ENCODE measurements around the gene DCAF8L2. TPM values are rescaled to one million over a fixed set of nuclear protein-coding genes. Genes with fewer than 3 reads are reported as not detected.
"Not testable (repeated sequence)": the region's sequence is repeated elsewhere in the genome, so short reads cannot be mapped to it uniquely, and the experiment has no call there.

Gene DCAF8L2
- total RNA-seq, 1 experiment from 2014 or later: not detected

DNA sequence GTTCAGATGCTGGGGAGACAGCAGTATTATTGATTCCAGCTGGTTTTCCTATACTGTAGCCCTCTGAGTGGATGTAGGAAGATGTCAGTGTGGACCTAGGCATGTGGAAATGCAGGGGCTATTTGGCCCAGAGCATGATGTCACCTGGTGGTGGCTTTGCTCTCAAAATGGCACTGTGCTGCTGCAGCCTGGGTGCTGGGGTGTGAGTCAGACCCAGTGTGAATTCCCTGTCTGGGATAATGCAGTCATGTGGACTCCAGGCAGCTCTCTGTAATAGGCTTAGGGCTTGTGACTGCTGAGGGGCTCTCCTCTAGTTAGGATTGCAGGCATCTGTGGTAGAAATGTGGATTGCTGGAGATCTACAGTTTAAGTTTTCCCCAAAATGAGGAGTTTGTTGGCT lies 70.7 kb downstream of the DCAF8L2 start:
- no peak for DNase-seq (ENCODE audit: low read depth)
- in situ Hi-C loops (cut with HindIII; ENCODE audit: low pct_unique_long_range_greater_than_20kb, low sequenced_read_pairs): no loop called here

DNA sequence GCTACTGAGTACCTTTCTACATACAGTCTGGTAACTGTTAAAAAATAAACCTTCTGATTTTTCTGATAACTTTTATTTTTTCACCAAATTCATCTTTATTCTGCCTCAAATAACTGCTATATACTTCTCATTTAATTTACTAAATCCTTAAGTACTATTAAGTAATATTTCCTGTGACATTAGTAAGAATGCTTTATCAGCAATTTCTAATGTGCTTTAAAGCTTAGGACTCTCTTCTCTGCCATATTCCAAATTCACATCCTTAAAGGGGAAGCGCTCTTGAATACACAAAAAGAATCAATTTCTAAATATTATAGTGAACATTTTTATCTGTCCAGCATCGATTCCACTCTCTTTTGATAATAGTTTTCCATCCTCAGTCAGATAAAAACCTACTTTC lies 81.1 kb downstream of the DCAF8L2 start:
- DNase-seq (ENCODE audit: low read depth): no peak
- in situ Hi-C loops (cut with HindIII; ENCODE audit: low pct_unique_long_range_greater_than_20kb, low sequenced_read_pairs): no loop called here

DNA sequence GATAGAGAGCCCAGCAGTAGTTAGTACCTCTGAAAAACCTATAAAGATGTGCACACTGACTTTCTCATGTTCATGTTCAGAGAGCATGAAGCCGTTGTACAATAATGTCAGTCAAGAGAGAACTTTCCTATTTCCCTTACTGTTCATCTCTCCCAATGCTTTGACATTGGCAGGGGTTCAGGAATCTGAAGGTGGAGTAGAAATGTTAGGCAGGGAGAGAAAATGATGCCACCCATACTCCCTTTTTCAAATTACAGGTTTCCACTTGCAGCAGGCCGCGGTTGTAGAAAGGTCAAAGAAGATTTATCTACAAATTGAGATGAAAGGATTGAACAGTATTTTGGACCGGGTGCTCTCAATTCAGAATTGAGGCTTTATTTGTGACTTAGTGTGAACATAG lies 84.3 kb downstream of the DCAF8L2 start:
- in situ Hi-C loops (cut with HindIII; ENCODE audit: low pct_unique_long_range_greater_than_20kb, low sequenced_read_pairs): no loop called here
- DNase-seq (ENCODE audit: low read depth): no peak

DNA sequence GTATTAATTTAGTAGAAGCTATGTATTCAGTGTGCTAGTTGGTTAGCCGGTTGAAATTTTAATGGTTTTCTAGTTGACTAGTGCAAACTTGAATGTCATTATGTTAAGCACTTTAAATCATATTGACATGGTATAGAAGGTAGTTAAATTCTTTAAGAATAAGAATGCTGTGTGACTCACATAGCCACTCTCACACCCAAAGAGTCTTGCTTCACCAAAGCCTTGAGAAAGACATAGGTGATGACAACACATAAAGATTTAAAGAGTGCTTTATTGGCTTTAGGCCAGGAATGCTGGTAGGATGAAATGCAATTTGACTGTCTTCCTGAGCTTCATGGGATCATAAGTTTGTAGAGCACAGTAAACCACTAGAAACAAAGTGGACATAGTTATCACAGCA lies 85.3 kb downstream of the DCAF8L2 start:
- no peak for DNase-seq (ENCODE audit: low read depth)
- in situ Hi-C loops (cut with HindIII; ENCODE audit: low pct_unique_long_range_greater_than_20kb, low sequenced_read_pairs): no loop called here

DNA sequence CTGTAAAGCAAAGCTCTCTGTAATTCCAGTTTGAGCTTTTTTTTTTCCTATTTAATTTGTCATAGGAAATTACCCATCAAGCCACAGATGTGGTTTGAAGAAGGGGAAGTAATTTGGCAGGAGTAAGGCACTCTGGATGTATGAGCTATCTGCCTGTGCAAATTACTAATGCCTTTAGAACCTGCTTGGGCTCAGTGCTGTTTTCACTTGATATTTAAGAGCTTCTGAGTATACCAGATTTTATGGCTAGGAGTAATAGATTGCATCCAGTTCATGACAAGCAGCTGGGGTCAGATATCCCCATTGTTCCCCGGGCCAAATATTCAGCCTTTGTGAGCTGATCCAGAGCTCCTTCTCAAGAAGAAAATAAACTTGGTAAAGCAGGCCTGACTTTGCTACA lies 89.1 kb downstream of the DCAF8L2 start:
- DNase-seq (ENCODE audit: low read depth): no peak
- in situ Hi-C loops (cut with HindIII; ENCODE audit: low pct_unique_long_range_greater_than_20kb, low sequenced_read_pairs): no loop called here

DNA sequence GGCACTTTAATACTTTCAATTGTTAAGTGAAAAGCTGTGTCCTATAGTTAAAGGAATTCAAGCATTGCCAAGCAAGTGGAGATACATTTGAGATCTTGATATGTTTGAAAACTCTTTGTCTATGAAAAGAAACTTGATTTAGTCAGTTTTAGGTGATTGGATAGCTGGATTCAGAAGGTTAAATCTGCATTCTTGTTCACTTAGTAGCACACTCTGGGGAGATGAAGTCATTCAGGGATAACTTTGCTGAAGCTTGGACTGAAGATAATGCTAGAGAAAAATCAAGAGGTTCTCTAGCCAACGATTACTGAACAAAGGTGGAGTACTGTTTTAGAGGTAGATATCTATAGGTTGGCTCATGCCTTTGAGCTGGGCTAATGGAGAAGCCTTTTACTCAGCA lies 90.6 kb downstream of the DCAF8L2 start:
- no peak for DNase-seq (ENCODE audit: low read depth)
- in situ Hi-C loops (cut with HindIII; ENCODE audit: low pct_unique_long_range_greater_than_20kb, low sequenced_read_pairs): no loop called here

DNA sequence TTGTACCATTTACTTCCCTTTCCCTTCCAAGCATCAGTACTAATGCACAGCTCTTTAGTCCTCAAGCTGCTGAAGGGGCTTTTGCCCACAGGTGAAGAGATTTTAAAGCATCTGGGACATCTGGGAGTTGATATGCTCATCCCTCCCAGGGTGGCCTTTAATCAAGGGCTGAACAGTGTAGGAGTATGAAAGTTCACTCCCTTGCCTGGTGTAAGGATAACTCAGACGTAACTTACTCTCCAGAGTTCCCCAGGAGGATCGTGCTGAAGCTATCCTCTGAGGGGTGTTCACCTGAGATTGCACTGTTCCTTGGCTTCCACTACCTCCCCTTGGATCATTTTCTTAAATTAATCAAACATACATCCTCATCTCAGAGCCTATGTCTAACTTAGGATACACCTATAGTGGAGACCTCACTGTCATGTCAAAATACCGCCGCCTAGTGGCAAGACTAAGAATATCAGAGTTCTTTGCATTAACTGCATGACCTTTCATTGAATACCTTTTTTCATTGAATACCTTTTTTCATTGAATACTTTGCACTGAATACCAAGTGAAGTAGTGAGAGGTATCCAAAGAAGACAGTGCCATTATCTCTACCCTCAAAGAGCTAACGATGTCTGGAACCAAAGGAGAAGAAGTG lies 93.5 kb downstream of the DCAF8L2 start:
- in situ Hi-C loops (cut with HindIII; ENCODE audit: low pct_unique_long_range_greater_than_20kb, low sequenced_read_pairs): not testable (repeated sequence)
- peak; percentile 15 for DNase-seq (ENCODE audit: low read depth)

DNA sequence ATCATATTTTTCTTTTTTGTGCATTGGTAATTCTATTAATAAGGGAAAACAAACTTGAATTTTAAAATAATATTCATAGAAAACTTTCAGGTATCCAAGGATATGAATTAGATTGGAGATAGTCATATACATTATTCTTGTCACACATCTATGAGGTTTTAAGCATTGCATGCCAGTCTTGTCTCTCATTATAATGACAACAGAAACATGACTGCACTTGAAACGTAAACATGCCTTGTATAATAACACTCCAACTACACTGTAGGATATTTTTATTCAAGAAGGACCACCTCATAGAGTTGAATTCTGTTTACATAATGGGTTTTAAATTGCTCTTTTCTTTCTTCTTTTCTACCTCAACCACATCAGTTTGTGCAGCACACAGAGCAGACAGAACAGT lies 104.5 kb downstream of the DCAF8L2 start:
- in situ Hi-C loops (cut with HindIII; ENCODE audit: low pct_unique_long_range_greater_than_20kb, low sequenced_read_pairs): no loop called here
- DNase-seq (ENCODE audit: low read depth): no peak

DNA sequence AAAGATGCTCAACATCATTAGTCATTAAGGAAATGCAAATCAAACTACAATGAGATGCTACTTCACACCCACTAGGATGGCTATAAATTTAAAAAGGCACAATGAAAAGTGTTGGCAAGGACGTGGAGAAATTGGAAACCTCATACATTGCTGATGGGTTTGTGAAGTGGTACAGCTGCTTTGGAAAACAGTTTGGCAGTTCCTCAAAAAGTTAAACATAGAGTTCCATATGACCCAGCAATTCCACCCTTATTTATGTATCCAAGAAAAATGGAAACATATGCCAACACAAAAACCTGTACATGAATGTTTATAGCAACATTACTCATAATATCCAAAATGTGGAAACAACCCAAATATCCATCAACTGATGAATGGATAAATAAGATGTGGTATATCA lies 116.4 kb downstream of the DCAF8L2 start:
- in situ Hi-C loops (cut with HindIII; ENCODE audit: low pct_unique_long_range_greater_than_20kb, low sequenced_read_pairs): no loop called here

DNA sequence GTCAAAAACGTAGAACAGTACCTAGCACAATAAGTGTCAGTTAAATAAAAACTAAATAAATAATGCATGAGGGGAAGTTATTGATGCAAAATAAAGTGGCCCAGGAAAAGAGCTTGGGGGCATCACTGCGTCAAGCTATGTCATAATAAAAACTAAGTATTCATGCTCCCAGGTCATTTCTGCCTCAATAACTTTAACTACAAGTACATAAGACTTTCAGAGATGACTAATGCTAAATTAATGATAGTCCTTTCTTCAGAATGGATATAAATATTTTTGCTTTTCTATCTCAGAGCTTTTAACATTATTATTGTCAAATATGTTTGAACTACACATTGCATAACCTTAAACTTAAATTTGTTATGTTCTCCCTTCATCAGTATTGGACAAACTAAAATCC lies 125.5 kb downstream of the DCAF8L2 start:
- in situ Hi-C loops (cut with HindIII; ENCODE audit: low pct_unique_long_range_greater_than_20kb, low sequenced_read_pairs): no loop called here
- DNase-seq (ENCODE audit: low read depth): peak; percentile 22

More for the DNA sequence above, 116.4 kb downstream of the DCAF8L2 start:
- no peak for DNase-seq (ENCODE audit: low read depth)

DNA sequence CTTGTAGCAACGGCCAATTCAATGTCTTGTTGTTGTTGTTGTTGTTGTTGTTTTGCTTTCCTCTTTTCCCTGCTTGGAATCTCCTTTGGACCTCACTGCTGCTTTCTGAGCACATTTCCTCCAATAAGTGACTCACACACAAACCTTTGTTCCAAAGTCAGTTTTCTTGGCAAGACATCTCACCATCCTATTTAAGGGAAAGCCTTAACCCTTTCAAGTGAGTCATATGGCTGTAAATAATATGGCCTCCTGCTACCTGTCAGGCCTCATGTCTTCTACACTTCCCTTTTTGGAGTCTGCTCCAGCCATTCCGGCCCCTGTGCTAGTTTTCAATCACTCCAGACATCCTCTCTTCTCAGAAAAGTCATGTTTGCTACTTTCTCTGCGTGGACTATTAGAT lies 138.1 kb downstream of the DCAF8L2 start:
- in situ Hi-C loops (cut with HindIII; ENCODE audit: low pct_unique_long_range_greater_than_20kb, low sequenced_read_pairs): no loop called here
- DNase-seq (ENCODE audit: low read depth): no peak

DNA sequence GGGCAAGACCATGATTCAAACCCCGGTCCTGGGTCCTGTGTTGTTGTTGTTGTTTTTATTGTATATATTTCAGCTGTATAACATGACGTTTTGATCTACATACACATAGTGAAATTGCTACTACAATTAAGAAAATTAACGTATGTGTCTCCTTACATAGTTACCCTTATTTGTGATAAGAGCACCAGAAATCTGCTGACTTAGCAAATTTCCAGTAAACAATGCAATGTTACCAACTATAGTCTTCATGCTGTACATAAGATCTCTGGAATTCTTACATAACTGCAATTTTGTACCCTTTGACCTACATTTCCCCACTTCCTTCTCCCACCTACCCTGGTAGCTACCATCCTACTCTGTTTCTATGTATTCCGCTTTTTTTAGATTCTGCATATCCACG lies 141.8 kb downstream of the DCAF8L2 start:
- DNase-seq (ENCODE audit: low read depth): no peak
- in situ Hi-C loops (cut with HindIII; ENCODE audit: low pct_unique_long_range_greater_than_20kb, low sequenced_read_pairs): no loop called here

DNA sequence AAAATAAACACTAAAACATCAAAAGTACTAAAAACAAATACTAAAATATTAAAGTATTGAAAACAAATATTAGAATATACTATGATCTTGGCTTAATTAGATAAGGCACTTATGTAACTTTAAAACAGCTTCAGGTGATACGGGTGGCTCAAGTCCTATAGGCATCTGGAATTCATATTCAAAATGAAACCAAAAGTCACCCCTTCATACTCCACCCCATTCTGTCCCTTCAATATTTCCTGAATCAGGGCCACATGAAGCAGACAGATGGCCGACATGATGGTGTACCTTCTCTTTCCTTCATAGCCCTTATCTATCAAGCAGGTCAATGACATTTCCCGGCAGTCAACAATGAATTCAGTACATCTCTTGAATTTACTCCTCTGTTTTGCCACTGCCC lies 145.8 kb downstream of the DCAF8L2 start:
- in situ Hi-C loops (cut with HindIII; ENCODE audit: low pct_unique_long_range_greater_than_20kb, low sequenced_read_pairs): no loop called here
- DNase-seq (ENCODE audit: low read depth): no peak

DNA sequence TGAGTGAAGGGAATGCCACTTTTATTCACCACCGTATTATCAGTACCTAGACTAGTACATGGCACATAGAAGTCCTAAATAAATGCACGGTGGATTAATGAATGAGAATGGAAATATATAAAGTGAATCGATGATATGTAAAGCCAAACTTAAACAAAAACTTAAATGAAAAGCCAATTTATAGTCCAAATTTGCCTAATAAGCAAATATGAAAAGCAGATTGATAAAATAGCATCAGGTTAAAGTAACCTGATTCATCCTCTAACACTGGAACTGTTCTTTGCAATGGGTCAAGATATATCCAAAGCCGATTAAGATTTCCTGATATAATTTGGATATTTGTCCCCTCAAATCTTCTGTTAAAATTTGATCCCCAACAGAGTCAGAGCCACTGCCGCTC lies 150.8 kb downstream of the DCAF8L2 start:
- in situ Hi-C loops (cut with HindIII; ENCODE audit: low pct_unique_long_range_greater_than_20kb, low sequenced_read_pairs): no loop called here
- no peak for DNase-seq (ENCODE audit: low read depth)

DNA sequence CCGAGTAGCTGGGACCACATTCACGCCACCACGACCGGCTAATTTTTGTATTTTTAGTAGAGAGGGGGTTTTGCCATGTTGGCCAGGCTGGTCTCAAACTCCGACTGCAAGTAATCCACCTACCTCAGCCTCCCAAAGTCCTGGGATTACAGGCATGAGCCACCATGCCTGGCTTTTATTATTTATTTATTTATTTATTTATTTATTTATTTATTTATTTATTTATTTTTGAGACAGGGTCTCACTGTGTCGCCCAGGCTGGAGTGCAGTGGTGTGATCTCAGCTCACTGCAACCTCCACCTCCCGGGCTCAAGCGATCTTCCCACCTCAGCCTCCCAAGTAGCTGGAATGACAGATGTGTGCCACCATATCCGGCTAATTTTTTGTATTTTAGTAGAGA lies 153.4 kb downstream of the DCAF8L2 start:
- DNase-seq (ENCODE audit: low read depth); in situ Hi-C loops (cut with HindIII; ENCODE audit: low pct_unique_long_range_greater_than_20kb, low sequenced_read_pairs): not testable (repeated sequence)

DNA sequence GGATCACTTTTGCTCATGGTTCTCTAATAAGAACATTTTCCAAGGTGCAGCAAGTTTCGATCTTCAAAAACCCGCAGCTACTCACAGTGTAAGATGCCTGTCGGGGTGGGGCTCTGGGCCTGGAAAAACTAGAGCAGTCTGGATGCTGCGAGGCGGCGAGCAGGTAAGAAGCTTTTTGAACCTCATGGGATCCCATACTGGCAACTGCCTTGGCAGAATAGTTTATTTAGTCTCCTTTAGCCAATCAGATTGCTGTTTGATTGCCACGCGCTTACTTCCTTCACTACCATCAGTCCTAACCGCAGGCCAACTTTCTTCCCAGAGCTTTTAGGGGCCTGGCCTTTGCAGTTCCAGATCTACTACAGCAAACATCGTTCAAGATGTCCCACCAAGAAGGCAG lies 156.4 kb downstream of the DCAF8L2 start:
- in situ Hi-C loops (cut with HindIII; ENCODE audit: low pct_unique_long_range_greater_than_20kb, low sequenced_read_pairs): no loop called here
- no peak for DNase-seq (ENCODE audit: low read depth)

DNA sequence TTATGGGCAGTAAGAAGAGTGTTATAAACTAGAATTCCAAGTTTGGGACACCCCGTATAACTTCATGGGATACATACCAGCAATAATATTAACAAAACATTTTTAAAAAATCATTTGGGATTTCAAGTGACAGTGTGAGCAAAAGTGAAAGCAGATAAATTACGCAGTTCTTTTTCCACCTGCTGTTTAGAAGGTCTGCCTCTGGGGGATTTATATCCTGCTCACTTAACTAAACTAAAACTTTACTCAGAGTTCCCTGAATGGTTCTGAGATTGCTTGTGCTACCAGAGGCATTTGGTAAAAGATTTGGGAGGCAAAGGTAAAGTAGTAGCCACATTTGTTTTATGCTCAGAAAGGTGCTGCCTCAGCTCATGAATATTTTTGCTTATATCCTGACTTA lies 160.2 kb downstream of the DCAF8L2 start:
- DNase-seq (ENCODE audit: low read depth); in situ Hi-C loops (cut with HindIII; ENCODE audit: low pct_unique_long_range_greater_than_20kb, low sequenced_read_pairs): not testable (repeated sequence)

DNA sequence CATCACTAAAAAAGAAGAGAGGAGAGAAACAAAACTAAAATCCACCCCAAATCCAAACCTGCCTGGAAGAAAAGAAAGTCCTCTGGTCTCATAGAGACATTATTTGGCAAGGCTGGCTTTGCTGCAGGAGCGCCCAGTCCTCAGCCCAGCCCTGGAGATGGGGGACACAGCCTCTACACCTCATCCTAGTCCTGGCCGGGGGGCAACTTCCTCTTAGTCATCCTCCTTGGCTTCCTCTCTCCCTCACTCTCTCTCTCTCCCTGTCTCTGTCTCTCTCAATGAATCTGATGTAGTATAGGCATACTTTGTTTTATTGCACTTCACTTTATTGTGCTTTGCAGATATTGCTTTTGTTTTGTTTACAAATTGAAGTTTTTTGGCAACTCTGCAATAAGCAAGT lies 161.8 kb downstream of the DCAF8L2 start:
- no peak for DNase-seq (ENCODE audit: low read depth)
- in situ Hi-C loops (cut with HindIII; ENCODE audit: low pct_unique_long_range_greater_than_20kb, low sequenced_read_pairs): no loop called here

DNA sequence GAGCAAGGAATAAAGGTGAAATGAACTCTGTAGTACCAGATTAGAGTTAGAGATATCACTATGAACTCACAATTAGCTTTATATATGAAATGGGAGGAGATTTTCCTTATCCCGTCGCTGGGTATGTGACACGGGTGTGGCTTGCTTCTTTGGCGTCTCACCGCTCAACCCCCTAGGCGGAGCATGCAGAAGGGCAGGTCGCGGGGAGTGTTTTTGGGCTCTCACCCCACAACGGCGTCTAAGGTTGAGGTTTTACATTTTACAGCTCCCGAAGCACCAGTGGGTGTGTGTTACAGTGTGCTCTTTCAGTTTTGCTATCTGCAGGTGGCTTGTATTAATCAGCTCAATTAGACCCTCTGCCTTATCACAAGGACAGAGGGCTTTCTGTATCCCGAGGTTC lies 175.6 kb downstream of the DCAF8L2 start:
- in situ Hi-C loops (cut with HindIII; ENCODE audit: low pct_unique_long_range_greater_than_20kb, low sequenced_read_pairs): no loop called here
- DNase-seq (ENCODE audit: low read depth): no peak

DNA sequence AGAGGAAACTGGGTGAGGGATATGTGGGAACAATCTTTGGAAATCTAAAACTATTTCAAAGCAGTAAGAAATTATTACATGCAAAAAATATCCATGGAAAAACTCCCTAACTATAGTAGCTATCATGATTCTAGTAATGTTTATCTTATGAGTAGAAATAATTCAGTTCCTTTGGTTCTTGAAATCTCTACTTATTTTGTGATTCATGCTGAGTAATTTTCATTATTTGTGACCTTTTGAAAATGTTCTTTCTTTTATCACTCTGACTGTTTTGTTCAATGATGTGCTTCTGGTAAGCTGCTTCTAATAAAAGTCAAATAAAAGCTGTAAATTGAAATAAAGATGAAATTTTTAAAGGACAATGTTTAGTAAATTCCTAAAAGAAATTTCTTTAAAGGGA lies 177.2 kb downstream of the DCAF8L2 start:
- DNase-seq (ENCODE audit: low read depth): no peak
- in situ Hi-C loops (cut with HindIII; ENCODE audit: low pct_unique_long_range_greater_than_20kb, low sequenced_read_pairs): no loop called here

DNA sequence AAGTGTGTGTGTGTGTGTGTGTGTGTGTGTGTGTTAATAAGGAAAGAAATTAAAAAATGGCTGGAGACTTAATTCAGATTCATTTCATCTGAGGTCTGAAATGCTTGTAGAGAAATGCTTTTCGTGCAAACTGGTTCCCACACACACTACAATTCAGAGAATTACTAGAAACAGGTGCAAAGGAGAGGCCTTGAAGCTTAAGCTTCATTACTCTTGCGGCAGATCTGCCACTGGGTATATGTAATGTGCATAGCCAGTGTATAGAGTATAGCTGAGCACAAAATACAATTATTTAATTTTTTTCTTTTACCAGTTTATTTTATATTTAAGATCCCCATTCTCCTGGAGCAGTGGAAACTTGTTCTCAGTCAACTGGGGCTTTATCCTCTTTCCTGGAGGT lies 185.8 kb downstream of the DCAF8L2 start:
- in situ Hi-C loops (cut with HindIII; ENCODE audit: low pct_unique_long_range_greater_than_20kb, low sequenced_read_pairs): no loop called here
- no peak for DNase-seq (ENCODE audit: low read depth)
